Measurements from ENCODE around the gene ROR1.

DNA sequence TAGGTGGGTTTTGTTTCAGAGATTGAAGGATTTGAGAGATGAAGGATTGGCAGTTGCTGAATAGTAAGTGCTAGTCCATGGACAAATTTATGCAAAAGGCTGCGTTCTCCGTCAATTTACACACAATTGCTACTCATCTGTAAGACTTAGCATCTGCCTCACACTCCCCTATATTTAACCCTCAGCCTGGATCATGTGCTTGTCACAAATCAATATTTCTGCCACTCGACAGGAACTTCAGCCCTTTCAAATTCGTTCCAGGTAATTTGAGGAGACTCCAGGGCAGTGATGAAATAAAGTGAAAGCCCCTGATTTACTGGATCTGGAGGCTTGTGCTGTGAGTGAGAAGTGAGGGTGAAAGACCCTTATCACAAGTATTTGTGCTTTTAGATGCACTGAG, 324.0 kb downstream of the ROR1 start:
- TF ChIP-seq, protein P1, sequence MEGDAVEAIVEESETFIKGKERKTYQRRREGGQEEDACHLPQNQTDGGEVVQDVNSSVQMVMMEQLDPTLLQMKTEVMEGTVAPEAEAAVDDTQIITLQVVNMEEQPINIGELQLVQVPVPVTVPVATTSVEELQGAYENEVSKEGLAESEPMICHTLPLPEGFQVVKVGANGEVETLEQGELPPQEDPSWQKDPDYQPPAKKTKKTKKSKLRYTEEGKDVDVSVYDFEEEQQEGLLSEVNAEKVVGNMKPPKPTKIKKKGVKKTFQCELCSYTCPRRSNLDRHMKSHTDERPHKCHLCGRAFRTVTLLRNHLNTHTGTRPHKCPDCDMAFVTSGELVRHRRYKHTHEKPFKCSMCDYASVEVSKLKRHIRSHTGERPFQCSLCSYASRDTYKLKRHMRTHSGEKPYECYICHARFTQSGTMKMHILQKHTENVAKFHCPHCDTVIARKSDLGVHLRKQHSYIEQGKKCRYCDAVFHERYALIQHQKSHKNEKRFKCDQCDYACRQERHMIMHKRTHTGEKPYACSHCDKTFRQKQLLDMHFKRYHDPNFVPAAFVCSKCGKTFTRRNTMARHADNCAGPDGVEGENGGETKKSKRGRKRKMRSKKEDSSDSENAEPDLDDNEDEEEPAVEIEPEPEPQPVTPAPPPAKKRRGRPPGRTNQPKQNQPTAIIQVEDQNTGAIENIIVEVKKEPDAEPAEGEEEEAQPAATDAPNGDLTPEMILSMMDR (IDR thresholded peaks at IDR 0.05) = no peak
- no peak for TF ChIP-seq POLR2A (IDR thresholded peaks at IDR 0.05)

Measured in testis (tissue), 2 donors.